Ectodermal cell (in vitro differentiated cells): Measurements from ENCODE around the gene SLC39A2.

Source experiments
- H3K27ac ChIP-seq: 2 replicates; pipeline ENCODE4 v1.7.0; 2013; ENCODE audit warnings: mild to moderate bottlenecking, low read depth, low read length; ENCODE audit not compliant: insufficient read depth, poor library complexity, severe bottlenecking
- H3K27me3 ChIP-seq: 2 replicates; pipeline ENCODE4 v1.7.0; 2013; ENCODE audit warnings: mild to moderate bottlenecking, low read length; ENCODE audit not compliant: insufficient read depth, control insufficient read depth, poor library complexity, severe bottlenecking
- H3K36me3 ChIP-seq: one replicate; pipeline ENCODE4 v1.7.0; 2013; ENCODE audit warnings: low read length; ENCODE audit not compliant: control insufficient read depth, insufficient read depth
- H3K4me1 ChIP-seq: one replicate; pipeline ENCODE4 v1.7.0; 2013; ENCODE audit warnings: low read length; ENCODE audit not compliant: control insufficient read depth, insufficient read depth
- H3K4me3 ChIP-seq: 2 replicates; pipeline ENCODE4 v1.7.0; 2013; ENCODE audit warnings: low read depth, low read length, control low read depth; ENCODE audit not compliant: insufficient read depth
- H3K9me3 ChIP-seq: 2 replicates; pipeline ENCODE4 v1.7.0; 2013; ENCODE audit warnings: mild to moderate bottlenecking, low read length, moderate library complexity; ENCODE audit not compliant: control insufficient read depth
- WGBS, 2 experiments: methylation state at CpG; one replicate each; pipeline ENCODE4 v1.1.7; 2013; ENCODE audit warnings: missing lambda C conversion rate in 2 of 2; 5-methylcytosine and 5-hydroxymethylcytosine counted together

SLC39A2 gene

DNA sequence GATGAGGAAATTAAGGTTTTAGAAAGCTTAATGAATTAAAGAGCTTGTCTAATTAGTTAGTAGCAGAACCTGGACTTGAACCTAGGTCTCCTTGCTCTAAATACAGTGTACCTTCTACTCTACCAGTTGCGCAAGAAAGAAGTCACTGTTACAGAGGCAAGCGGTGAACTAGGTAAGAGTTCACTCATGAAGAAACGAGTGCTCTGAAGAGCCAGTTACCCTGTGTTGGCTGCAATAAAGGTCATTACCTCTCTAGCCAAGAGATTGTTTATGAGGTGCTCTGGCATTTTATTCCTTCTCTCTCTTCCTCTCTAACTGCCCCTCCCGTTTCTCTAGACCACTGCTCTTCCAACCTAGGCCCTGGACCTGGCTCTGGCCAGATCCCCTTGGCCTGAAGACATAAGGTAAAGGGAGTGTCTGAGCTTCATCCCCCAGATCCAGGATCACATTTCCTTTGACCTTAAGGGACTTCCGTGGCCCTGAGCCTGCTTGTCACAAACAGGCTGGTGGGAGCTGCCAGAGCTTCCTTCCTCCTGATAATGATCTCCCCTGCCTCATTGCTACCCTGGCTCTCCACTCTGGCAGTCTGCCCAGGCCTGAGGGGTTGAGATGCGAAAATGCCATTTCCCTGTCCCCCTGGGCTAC, 45.0 kb downstream of the SLC39A2 start:
- Histone ChIP-seq H3K4me1 (peaks cover 6% of the 10 kb centered on the region), H3K4me3 (no peak overlapping the region), H3K27me3 (peaks cover 5% of the 10 kb centered on the region), H3K9me3 (no peaks in the 10 kb centered on the region), H3K36me3 (no peaks in the 10 kb centered on the region), H3K27ac (no peak overlapping the region)
- 84 to 86% methylated on average over 6 of the region's 6 CpGs for WGBS, 2 experiments

DNA sequence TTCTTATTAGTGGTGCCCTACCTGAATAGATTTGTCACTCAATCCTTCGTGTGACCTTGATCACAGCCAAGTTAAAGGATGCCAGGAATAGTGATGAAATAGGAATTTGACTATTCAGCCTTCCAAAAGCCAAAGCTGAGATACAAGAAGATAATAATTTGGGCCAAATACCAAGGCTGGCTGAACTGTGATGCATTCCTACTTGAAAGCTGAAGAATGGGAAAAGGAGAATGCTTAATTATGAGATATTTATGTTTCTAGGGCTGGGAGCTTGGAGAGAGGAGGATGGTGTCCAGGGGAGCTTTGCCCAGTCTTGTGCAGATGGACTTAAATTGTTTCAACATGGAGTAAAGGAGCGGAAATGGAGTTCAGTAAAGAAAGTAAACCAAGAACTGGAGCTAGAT, 48.3 kb downstream of the SLC39A2 start:
- no peak overlapping the region for H3K4me3 ChIP-seq
- no peak overlapping the region for H3K27ac ChIP-seq
- no peaks in the 10 kb centered on the region for H3K9me3 ChIP-seq
- no peaks in the 10 kb centered on the region for H3K4me1 ChIP-seq
- 90 to 92% methylated on average over 2 of the region's 2 CpGs for WGBS, 2 experiments
- no peaks in the 10 kb centered on the region for H3K36me3 ChIP-seq
- peaks cover 5% of the 10 kb centered on the region for H3K27me3 ChIP-seq

DNA sequence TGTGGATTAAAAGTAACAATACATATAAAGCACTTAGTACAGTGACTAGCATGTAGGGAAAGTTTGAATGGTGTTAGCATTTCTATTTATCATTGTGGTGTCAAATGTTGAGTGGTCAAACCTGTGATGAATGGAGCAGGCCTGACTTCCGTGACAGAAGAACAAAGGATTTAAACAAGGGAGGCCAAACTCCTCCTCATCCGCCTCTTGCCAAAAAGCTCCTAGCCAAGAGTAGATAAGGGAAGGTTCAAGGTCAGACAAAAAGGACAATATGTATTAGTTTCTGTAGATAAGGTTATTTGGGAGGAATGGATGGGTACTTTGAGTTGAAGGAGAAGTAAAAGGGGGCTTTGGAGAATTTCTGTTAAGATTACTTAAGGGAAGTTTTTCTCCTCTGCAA, 49.5 kb downstream of the SLC39A2 start:
- no peaks in the 10 kb centered on the region for H3K4me1 ChIP-seq
- H3K27ac ChIP-seq = no peak overlapping the region
- 87 to 89% methylated on average over 2 of the region's 2 CpGs for WGBS, 2 experiments
- no peaks in the 10 kb centered on the region for H3K36me3 ChIP-seq
- H3K9me3 ChIP-seq = no peaks in the 10 kb centered on the region
- no peak overlapping the region for H3K4me3 ChIP-seq
- H3K27me3 ChIP-seq = peaks cover 5% of the 10 kb centered on the region

DNA sequence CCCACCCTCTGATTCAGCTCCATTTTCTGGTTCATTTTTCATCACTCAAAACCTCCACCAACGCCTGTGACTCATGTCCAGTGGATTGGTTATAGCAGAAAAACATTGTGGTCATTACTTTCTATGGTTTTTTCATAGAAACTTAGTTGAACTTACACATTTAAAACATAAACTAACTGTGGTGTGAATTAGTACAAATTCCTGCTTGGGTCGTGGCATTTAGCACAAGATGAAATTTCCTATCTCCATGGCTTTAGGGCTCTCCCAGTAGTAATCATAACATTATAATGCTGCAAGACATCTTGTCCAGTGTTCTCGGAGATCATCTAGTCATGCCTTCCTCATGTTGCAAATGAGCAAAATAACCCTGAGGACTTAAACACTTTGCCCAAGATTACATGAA, 50.2 kb downstream of the SLC39A2 start:
- WGBS, 2 experiments = 86 to 92% methylated on average over 3 of the region's 3 CpGs
- Histone ChIP-seq H3K27ac (no peak overlapping the region), H3K36me3 (no peaks in the 10 kb centered on the region)

GRCh38 chr14:21050597-21050996, 51.5 kb downstream of the SLC39A2 start:
- WGBS, 2 experiments = 85 to 94% methylated on average over 1 of the region's 3 CpGs
- no peak overlapping the region for H3K4me3 ChIP-seq
- H3K36me3 ChIP-seq = no peaks in the 10 kb centered on the region
- no peak overlapping the region for H3K27ac ChIP-seq
- no peaks in the 10 kb centered on the region for H3K9me3 ChIP-seq
- no peaks in the 10 kb centered on the region for H3K27me3 ChIP-seq
- H3K4me1 ChIP-seq = no peaks in the 10 kb centered on the region

More for the DNA sequence above, 50.2 kb downstream of the SLC39A2 start:
- no peak overlapping the region for H3K4me3 ChIP-seq
- H3K4me1 ChIP-seq = no peaks in the 10 kb centered on the region
- peaks cover 5% of the 10 kb centered on the region for H3K27me3 ChIP-seq
- H3K9me3 ChIP-seq = no peaks in the 10 kb centered on the region
